Activated CD4-positive, alpha-beta T cell treated with anti-CD3 and anti-CD28 coated beads for 36 hours (primary cell): ENCODE data around the gene ATG4D. TPM values are rescaled to one million over a fixed set of nuclear protein-coding genes. Genes with fewer than 3 reads are reported as not detected.

Source experiments
- ATAC-seq: fragments of 200-7000 bp; cut with Tn5 transposase; one replicate; pipeline ENCODE4 v1.10.0; 2021; ENCODE audit warnings: mild to moderate bottlenecking, moderate library complexity
- CTCF ChIA-PET: fragments of 350-600 bp; sonication (Branson Sonifier 250); formaldehyde crosslinking; loops from one replicate; lab custom pipeline; 2021; ENCODE audit warnings: antibody characterized with exemption; lab: Charles Lee
- POLR2A ChIA-PET: fragments of 350-600 bp; sonication (Branson Sonifier 250); formaldehyde crosslinking; loops from one replicate; lab custom pipeline; 2021; ENCODE audit warnings: antibody characterized with exemption, inconsistent platforms; lab: Charles Lee
- DNase-seq: peaks from one replicate; pipeline ENCODE4 v3.0.0-alpha.2; 2020
- H3K27ac Mint-ChIP-seq: one replicate; pipeline ENCODE4 v1.8.0; 2021; ENCODE audit warnings: mixed read lengths
- H3K27me3 Mint-ChIP-seq: one replicate; pipeline ENCODE4 v1.8.0; 2021; ENCODE audit warnings: mixed read lengths
- H3K36me3 Mint-ChIP-seq: one replicate; pipeline ENCODE4 v1.8.0; 2021; ENCODE audit warnings: low read depth, mixed read lengths
- H3K4me1 Mint-ChIP-seq: one replicate; pipeline ENCODE4 v1.8.0; 2021; ENCODE audit warnings: mixed read lengths
- H3K4me3 Mint-ChIP-seq: one replicate; pipeline ENCODE4 v1.8.0; 2021; ENCODE audit warnings: mild to moderate bottlenecking, moderate library complexity, mixed read lengths
- H3K9me3 Mint-ChIP-seq: one replicate; pipeline ENCODE4 v1.8.0; 2021; ENCODE audit warnings: low read depth, mixed read lengths
- intact Hi-C, 2 experiments: fragments of 100-400 bp; cut with DNase I in 1 of 2; cut with micrococcal nuclease in 1 of 2; formaldehyde crosslinking; loops; one replicate each; pipeline versions ENCODE4 v1.14.2 to v1.15.1; 2022 to 2024; cut with DNase I, micrococcal nuclease
- microRNA-seq: library from miRNA; unstranded; fragments of <30 nt; microRNA quantifications from one replicate; pipeline ENCODE4 v1.2.0, GENCODE V29; 2021; ENCODE audit warnings: borderline replicate concordance
- total RNA-seq, 2 experiments: library from RNA; stranded (reverse); gene quantifications; one replicate each; pipeline ENCODE4 v1.2.3, GENCODE V29; 2021

The ATG4D gene
- total RNA-seq, 2 experiments from 2014 or later = 18.9 to 19.3 TPM

- CTCF ChIA-PET = interaction anchor here (0.6 to 2.8 kb wide), 5 partner anchors 13 to 242 kb away, joined by 3 to 13 read pairs (median 4); partner anchors contain the start of genes QTRT1 and TMED1
- ATAC-seq = no peak
These were observed 50.3 kb downstream of the ATG4D start for GRCh38 chr19:10593820-10594637.

GRCh38 chr19:10600149-10600548, 56.4 kb downstream of the ATG4D start:
- Mint-ChIP-seq H3K4me3 (no peak overlapping the region), H3K27ac (no peak overlapping the region), H3K36me3 (peaks cover 6% of the 10 kb centered on the region), H3K4me1 (peaks cover 36% of the 10 kb centered on the region), H3K27me3 (no peaks in the 10 kb centered on the region), H3K9me3 (no peaks in the 10 kb centered on the region)
- intact Hi-C loops = loop anchor here in 1 of 2 experiments (5.0 kb wide), 1 partner anchor 42 kb away; no protein-coding TSS in a partner anchor
- ChIA-PET POLR2A (no interaction called here), CTCF (interaction anchor here (1.1 to 2.9 kb wide), 2 partner anchors 19 to 274 kb away, joined by 4 to 15 read pairs; no protein-coding TSS in a partner anchor)
- DNase-seq = no peak
- no peak for ATAC-seq

More at GRCh38 chr19:10593820-10594637, 50.3 kb downstream of the ATG4D start:
- Mint-ChIP-seq H3K9me3 (no peaks in the 10 kb centered on the region), H3K4me3 (no peak overlapping the region), H3K27me3 (no peaks in the 10 kb centered on the region), H3K36me3 (no peaks in the 10 kb centered on the region), H3K27ac (no peak overlapping the region), H3K4me1 (peaks cover 24% of the 10 kb centered on the region)
- POLR2A ChIA-PET = interaction anchor here (0.6 kb wide), 1 partner anchor 14 kb away, joined by 4 read pairs; no protein-coding TSS in a partner anchor
- DNase-seq = no peak
- intact Hi-C loops = no loop called here

GRCh38 chr19:10601999-10602329, 58.3 kb downstream of the ATG4D start:
- ATAC-seq (no peak), DNase-seq (no peak)
- Mint-ChIP-seq H3K27me3 (no peaks in the 10 kb centered on the region), H3K27ac (peak overlapping the region; percentile 72), H3K36me3 (peaks cover 6% of the 10 kb centered on the region), H3K4me3 (peak overlapping the region; percentile 67), H3K9me3 (no peaks in the 10 kb centered on the region), H3K4me1 (peaks cover 22% of the 10 kb centered on the region)
- ChIA-PET POLR2A (interaction anchor here (0.5 to 1.2 kb wide), 4 partner anchors 13 to 234 kb away, joined by 3 to 9 read pairs (median 4); partner anchors contain the start of genes CDC37 and TMED1), CTCF (interaction anchor here (0.7 to 5.1 kb wide), 4 partner anchors 10 to 255 kb away, joined by 3 to 36 read pairs (median 5); no protein-coding TSS in a partner anchor)
- intact Hi-C loops = loop anchor here (1.0 to 5.0 kb wide), 13 partner anchors 21 to 269 kb away; partner anchors contain the start of genes ILF3 (in 2 of the 2), ATG4D (in 1 of the 2), CARM1 (in 1 of the 2) and CDC37 (in 1 of the 2)

- Mint-ChIP-seq H3K36me3 (peaks cover 6% of the 10 kb centered on the region), H3K27me3 (no peaks in the 10 kb centered on the region), H3K4me1 (peaks cover 24% of the 10 kb centered on the region), H3K9me3 (no peaks in the 10 kb centered on the region), H3K4me3 (peak overlapping the region; percentile 95), H3K27ac (peak overlapping the region; percentile 99)
- ATAC-seq = peak; percentile 84
- CTCF ChIA-PET = interaction anchor here (0.7 to 5.1 kb wide), 4 partner anchors 21 to 254 kb away, joined by 3 to 36 read pairs (median 12); no protein-coding TSS in a partner anchor
- POLR2A ChIA-PET = interaction anchor here (0.5 to 1.4 kb wide), 7 partner anchors 14 to 233 kb away, joined by 3 to 9 read pairs (median 4); partner anchors contain the start of genes CDC37, CDKN2D and TMED1
- intact Hi-C loops = loop anchor here (1.0 to 5.0 kb wide), 14 partner anchors 7 to 269 kb away; partner anchors contain the start of genes ILF3 (in 2 of the 2), ATG4D (in 1 of the 2), CARM1 (in 1 of the 2) and CDC37 (in 1 of the 2)
- peak; percentile 95 for DNase-seq
These were observed 58.8 kb downstream of the ATG4D start for GRCh38 chr19:10602330-10603083.

Small RNAs within 50 kb of the gene (microRNA-seq; reads per million reads assigned to microRNA genes)
- not detected for gene MIR1238

Other genes with a start within 250 kb of the ATG4D start
- gene ZGLP1, start 234.1 kb upstream of the ATG4D start, total RNA-seq = 1 to 10 TPM; 3.3 to 3.5 TPM
- gene FDX2, start 227.9 kb upstream of the ATG4D start, total RNA-seq = 10 to 100 TPM; 11.7 to 13.3 TPM
- 10 to 100 TPM; 83.7 to 90.8 TPM for gene RAVER1, start 210.4 kb upstream of the ATG4D start, total RNA-seq
- gene ICAM3, start 204.3 kb upstream of the ATG4D start, total RNA-seq = 100 to 1,000 TPM; 109 to 122 TPM
- gene TYK2, start 163.3 kb upstream of the ATG4D start, total RNA-seq = 100 to 1,000 TPM; 151 to 197 TPM
- 100 to 1,000 TPM; 178 to 190 TPM for gene CDC37, start 140.4 kb upstream of the ATG4D start, total RNA-seq
- 1 to 10 TPM; 3.9 to 4.3 TPM for gene PDE4A, start 123.4 kb upstream of the ATG4D start, total RNA-seq
- 10 to 100 TPM; 38.7 to 58.7 TPM for gene KEAP1, start 40.5 kb upstream of the ATG4D start, total RNA-seq
- gene S1PR5, start 26.5 kb upstream of the ATG4D start, total RNA-seq = under 1 TPM; 0.07 to 0.11 TPM
- gene KRI1, start 22.1 kb downstream of the ATG4D start, total RNA-seq = 10 to 100 TPM; 62.5 to 67.1 TPM
- gene CDKN2D, start 25.1 kb downstream of the ATG4D start, total RNA-seq = 10 to 100 TPM; 39.2 to 50.3 TPM
- gene AP1M2, start 43.4 kb downstream of the ATG4D start, total RNA-seq = not detected
- 100 to 1,000 TPM in 1 of 2 experiments, 10 to 100 TPM in 1; 80.3 to 105 TPM for gene SLC44A2, start 81.6 kb downstream of the ATG4D start, total RNA-seq
- 100 to 1,000 TPM; 433 to 570 TPM for gene ILF3, start 110.4 kb downstream of the ATG4D start, total RNA-seq
- gene QTRT1, start 157.5 kb downstream of the ATG4D start, total RNA-seq = 10 to 100 TPM; 51.5 to 52.8 TPM
- 100 to 1,000 TPM; 167 to 185 TPM for gene DNM2, start 174.2 kb downstream of the ATG4D start, total RNA-seq